Neural progenitor cell (in vitro differentiated cells): ENCODE measurements around the gene KCNH5.

Experiments
- CTCF ChIP-seq: fragments of 200-600 bp; sonication (generic); IDR thresholded peaks from 2 replicates; pipeline ENCODE4 v1.5.1; 2017; ENCODE audit warnings: antibody characterized with exemption, mild to moderate bottlenecking
- EZH2 ChIP-seq: fragments of 200-600 bp; sonication (generic); IDR thresholded peaks from 2 replicates; pipeline ENCODE4 v1.6.1; 2017; ENCODE audit warnings: antibody characterized with exemption, mild to moderate bottlenecking, moderate library complexity
- EZH2phosphoT487 ChIP-seq: fragments of 200-600 bp; sonication (generic); IDR thresholded peaks from 2 replicates; pipeline ENCODE4 v1.6.1; 2017; ENCODE audit warnings: antibody characterized with exemption

GRCh38 chr14:63009495-63009894 is 35.8 kb downstream of the KCNH5 start:
- TF ChIP-seq EZH2phosphoT487 (no peak), CTCF (no peak), EZH2 (no peak)
